Jurkat, Clone E6-1 (cell line): ENCODE results near the gene ESYT3.

Experiments used
- DNase-seq: peaks from one replicate; pipeline ENCODE4 v3.0.0-alpha.2; 2011; ENCODE audit warnings: low read depth, low spot score
- H3K4me3 ChIP-seq: 2 replicates; pipeline ENCODE4 v1.5.1; 2011; ENCODE audit warnings: mild to moderate bottlenecking, low read length, control low read depth, moderate library complexity

The ESYT3 gene

DNA sequence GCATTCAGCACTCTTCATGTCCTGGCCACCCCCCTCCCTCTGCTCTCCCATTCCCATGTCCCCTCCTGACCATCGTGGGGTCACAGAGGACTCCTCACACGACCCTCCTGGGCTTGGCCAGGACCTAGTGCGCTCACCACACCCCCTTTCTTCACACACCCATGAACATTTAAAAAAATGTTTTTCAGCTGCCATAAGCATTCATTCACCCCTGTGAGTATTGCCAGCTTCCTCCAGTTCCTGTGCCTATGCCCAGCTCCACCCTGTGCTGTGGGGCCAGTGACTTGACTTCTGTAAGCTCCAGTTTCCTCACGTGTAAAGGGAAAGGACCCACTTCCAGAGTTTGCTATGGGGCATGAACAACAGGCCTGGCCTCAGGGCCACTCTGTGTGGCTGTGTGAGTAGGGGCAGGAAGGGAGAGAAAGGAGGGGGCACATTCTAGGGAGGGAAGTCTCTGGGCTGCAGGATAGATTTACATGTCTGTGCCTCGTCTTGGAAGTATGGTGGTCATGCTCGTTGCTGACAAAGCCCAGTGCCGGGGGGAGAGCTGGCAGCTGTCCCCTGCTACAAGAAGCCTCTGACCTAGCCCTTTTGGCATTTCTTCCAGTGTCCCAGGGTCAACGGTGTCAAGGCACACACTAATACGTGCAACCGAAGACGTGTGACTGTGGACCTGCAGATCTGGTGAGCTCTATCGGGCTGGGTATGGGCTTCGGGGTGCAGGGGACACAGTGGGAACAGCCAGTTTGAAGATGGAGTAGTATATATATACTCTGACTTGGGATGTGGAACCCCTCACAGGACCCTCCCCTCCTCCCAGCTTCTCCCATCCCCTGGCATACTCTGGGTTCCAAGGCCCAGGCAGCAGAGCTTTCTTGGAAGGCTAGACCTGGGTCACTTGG lies 22.8 kb downstream of the ESYT3 start:
- no peak for DNase-seq
- H3K4me3 ChIP-seq, result no peak overlapping the region

DNA sequence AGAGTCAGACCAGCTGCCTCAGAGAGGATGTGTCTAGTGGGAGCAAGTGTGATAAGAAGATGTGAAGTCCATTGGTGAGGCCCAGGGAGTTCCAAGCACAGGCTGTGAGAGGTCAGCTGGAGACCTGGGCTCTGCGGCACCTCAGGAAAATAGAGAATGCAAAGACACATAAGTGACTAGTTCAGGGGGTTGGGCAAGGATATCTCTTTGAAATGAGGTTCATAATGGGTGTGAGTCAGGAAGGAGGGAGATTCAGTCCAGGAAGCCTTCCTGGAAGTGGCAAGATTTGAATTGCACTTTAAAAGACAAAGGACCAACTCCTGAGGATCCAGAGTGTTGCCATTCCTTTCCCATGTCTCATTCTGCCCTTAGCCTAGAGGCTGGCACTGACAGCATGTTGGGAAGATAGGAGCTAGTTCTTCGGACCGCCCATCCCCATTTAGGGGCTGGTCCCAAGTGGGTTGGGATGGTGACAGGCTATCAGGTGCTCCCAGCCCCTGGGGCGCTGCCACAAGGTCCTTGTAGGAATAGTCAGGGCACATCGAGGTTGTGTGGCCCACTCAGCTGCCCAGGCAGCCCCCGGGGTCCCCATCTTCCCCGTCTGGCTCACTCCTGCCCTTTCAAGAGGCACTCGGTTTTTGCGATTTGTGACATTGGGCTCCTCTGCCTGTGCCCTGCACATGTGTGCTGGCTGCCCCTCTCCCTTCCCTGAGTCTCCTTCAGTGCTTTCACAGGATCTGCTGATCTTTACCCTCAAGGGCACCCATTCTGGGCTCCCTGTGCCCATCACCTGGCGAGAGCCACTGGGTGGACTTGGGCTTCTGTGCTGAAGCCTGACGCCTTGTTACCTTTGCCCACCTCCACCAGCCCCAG lies 23.7 kb downstream of the ESYT3 start:
- no peak for DNase-seq
- H3K4me3 ChIP-seq, result no peak overlapping the region

DNA sequence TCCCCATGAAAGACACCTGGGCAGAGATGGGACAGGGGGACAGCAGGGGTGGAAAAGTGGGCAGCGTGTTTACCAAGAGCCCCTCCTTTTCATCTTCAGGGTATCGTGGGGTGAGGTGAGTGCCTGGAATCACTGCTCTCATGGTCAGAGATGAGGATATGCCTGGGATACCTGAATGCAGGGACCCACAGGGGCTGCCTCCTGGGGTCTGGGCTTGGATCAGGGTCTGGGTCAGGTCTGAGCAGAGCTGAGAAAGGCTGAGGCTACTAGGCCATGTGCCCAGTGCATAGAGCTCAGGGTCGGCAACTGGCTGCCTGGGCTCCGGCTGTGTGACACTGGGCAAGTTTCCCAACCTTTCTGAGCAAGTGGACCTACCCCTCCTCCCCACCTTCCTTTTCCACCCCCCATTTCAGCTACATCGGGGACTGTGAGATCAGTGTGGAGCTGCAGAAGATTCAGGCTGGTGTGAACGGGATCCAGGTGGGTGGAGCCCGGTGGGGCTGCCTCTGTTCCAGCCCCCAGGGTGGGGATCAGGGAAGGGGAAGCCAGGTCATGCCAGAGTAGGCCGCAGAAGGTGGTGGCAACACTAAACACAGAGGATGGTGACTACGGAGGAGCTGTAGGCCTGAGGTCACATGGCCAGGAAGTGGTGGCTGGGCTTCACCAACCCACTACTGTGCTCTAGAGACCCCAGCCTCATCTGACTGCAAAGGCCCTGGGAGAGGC lies 24.5 kb downstream of the ESYT3 start:
- H3K4me3 ChIP-seq, result no peak overlapping the region
- DNase-seq, result no peak

DNA sequence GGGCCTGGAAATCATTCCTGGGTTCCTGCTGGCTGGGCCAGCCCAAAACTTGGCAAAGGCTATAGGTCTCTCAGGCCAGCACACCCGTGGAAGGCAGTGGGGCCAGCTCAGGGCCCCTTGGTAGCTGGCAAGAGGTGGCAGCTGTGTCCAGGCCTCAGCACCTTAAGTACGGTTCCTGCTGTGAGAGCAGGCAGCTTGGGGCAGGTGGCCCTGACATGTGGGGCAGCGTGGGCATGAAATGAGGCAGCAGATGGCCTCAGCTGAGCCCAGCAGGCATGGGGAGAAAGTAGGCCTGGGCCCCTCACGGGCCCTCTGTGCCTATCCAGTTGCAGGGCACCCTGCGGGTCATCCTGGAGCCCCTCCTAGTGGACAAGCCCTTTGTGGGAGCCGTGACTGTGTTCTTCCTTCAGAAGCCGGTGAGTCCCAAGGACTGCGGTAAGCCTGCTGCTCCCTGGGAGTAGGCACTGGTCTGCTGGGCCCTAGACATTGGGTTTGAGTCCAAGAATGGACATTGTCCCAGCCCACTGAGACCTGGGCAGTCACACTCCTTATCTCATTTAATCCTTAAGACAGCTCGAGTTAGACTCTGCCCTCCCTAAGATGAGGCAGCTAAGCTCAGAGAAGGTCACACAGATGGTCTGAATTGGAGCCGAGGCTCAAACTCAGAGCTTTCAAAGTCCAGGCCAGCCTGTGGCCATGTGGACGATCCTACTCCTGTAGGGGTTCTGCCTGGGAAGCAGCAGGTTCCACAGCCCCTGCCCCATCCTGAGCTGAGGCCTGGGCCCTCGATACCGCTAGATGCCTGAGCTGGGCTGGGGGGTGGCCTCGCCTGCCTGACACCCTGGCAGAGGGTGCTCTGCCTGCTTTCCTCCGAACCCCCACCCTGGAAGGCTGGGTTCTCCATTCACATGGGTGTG lies 25.5 kb downstream of the ESYT3 start:
- no peak for DNase-seq
- H3K4me3 ChIP-seq, result no peak overlapping the region

DNA sequence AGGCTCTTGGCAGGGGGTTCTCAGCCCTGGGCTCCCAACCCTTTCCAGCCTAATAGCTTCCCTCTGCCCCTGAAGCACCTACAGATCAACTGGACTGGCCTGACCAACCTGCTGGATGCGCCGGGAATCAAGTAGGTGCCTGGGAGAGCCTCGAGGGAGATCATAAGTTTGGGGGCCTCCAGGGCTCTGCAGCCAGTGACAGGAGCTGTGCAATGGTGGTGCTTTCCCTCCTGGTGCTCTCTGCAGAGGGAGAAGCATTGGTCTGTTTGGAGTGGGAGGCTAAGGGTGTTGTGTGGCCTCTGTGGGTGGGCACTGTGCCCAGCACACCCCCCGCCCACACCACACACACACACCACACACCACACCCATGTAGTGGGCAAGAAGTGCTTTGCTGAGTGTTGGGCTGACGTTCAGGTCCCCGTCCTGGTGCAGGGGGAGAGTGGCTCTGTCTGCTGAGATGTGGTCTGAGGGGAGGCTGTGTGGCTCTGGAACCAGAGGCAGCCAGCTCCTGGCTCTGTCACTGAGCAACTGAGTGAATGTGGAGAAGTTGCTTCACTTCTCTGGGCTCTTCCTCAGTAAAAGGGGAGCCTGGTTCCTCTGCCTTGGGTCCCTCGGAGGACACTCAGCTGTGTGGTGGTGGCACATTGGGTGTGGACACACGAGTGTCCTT lies 26.3 kb downstream of the ESYT3 start:
- DNase-seq, result no peak

DNA sequence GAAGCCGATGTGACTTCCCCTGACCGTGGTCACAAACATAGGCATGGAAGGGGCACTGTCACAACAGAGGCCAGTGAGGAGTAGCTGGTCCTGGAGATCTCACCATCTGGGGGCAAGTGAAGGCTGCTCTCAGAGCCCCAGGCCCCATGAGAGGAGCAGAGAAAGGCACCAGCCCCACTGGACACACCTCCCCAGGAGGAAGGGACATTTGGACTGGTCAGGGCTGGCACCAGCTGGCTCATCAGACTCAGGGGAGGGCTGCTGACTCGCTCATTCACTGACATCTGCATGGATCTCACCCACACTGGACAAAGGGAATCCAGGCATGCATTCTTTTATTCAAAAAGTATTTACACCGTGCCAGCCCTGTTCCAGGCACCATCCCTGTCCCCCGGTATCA lies 26.8 kb downstream of the ESYT3 start:
- no peak overlapping the region for H3K4me3 ChIP-seq
- no peak for DNase-seq

More for the DNA sequence above, 26.3 kb downstream of the ESYT3 start:
- H3K4me3 ChIP-seq, result no peak overlapping the region

DNA sequence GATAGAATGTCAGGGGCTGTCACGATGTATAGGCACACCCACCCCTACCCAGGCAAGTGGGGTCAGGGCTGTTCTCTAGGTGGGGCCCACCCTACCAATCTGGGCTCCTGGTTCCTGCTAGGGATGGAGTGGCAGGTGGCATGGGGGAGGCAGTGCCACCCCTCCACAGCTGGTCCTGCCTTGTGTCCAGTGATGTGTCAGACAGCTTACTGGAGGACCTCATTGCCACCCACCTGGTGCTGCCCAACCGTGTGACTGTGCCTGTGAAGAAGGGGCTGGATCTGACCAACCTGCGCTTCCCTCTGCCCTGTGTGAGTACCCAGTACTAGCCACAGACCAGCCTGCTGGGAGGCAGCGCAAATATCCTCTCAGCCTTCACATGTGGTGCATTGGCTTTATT lies 27.5 kb downstream of the ESYT3 start:
- DNase-seq, result no peak
- H3K4me3 ChIP-seq, result no peak overlapping the region

DNA sequence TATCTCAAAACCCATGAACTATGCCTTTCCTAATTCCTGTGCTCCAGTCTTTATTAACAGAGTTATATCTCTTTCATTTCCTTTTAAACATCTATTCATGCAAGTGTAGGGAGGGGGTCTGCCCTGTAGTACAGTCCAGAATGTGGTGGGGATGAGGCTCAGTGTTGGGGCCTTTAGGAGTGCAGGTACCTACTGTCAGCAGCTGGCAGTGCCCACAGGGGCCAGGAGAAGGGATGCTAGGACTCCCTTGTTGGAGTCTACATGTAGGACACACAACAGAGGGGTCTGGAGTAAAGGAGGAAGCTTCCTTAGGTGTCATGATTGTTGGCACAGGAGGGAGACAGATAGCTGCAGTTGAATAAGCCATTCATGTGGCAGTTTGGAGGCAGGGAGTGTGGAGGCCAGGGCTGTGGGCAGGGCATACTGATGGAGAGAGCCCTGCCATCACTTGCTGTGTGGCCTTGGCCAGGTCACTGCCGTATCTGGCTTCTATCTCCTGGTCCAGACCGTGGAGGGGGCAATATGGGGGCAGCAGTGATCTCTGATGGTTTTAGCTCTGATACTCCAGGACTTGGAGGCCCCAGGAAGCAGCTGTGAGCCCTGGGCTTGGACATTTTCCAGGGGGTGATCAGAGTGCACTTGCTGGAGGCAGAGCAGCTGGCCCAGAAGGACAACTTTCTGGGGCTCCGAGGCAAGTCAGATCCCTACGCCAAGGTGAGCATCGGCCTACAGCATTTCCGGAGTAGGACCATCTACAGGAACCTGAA lies 29.5 kb downstream of the ESYT3 start:
- H3K4me3 ChIP-seq, result no peak overlapping the region
- no peak for DNase-seq

DNA sequence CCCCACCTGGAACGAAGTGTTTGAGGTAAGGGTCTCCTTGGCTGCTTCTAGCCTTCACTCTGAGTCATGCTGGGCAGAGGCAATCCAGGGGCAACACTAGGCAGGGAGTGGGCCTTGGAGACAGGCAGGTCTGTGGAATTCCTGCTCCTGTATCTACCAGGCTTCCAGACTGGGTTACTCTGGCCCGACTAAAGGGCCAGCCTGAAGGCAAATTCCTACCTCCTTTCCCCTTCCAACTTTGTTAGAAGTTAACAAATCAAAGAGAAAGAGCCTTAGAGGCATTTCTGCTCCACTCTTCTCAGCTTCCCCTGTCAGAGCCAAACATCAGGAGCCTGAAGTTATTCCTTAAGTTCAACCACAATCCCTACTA lies 30.1 kb downstream of the ESYT3 start:
- no peak for DNase-seq
- H3K4me3 ChIP-seq, result no peak overlapping the region

DNA sequence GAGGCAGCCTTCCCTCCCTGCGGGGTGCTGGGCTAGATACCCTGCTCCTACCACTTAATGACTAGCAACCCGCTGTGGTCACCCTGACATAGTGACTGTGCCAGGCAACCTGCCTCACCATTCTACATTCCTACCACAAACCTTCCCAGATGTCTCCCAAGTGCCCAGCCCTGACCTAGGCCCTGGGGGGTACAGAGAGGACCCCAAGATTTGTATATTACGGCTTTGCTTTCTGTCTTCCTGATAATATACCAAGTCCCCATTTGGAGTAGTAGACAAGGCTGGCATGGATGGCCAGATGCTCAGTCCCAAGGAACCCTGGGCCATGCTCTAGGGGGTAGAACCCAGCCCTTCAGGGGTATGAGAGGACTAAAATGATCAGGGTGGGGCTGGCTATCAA lies 31.0 kb downstream of the ESYT3 start:
- no peak overlapping the region for H3K4me3 ChIP-seq
- no peak for DNase-seq

DNA sequence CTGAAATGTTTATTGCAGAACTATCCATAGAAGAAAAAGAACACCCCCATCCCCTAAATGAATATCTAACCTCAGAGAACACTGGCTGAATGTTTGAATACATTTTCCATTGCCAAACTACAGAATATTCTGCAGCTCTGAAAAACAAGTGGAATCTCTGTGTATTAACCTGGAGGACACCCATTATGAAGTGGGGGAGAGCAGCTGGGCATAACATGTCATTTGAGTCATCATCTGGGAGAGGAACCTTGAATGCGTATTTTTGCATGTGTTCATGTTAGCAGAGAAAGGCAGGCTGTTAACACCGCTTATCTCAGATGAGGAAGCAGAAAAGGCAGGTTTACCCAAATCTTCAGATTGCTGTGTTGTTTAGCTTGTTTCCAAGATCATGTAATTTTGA lies 31.5 kb downstream of the ESYT3 start:
- DNase-seq, result no peak
- H3K4me3 ChIP-seq, result no peak overlapping the region

DNA sequence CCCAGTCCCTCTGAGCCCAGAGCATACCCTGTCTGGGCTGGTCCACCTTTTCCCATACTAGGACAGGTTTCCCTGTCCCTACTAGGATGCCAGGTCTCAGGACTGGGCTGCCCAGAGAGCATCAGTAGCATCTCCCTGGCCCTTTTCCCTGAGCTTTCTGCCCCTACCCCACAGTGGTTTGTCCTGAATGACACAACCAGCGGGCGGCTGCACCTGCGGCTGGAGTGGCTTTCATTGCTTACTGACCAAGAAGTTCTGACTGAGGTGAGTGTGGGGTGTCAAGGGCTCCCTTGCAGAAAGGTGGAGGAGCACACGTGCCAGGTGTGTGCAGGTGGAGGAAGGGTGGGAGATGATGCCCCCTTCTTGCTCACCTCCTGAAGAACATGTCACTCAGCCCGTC lies 33.5 kb downstream of the ESYT3 start:
- no peak overlapping the region for H3K4me3 ChIP-seq
- no peak for DNase-seq

DNA sequence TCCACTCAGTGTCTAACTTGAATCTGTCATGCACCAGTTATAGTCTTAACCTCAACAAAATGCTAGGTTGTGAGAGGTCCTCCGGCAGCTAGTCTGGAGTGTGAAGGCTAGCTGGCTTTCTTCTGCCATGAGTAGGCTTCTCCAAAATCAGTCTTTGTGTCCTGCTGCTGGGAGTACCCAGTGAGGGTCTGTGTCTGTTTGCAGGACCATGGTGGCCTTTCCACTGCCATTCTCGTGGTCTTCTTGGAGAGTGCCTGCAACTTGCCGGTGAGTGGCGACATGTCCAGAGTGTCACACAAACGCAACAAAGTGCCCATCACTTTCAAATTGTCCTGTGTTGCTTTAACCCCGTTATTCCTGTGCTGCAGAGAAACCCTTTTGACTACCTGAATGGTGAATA lies 34.0 kb downstream of the ESYT3 start:
- no peak overlapping the region for H3K4me3 ChIP-seq
- no peak for DNase-seq

DNA sequence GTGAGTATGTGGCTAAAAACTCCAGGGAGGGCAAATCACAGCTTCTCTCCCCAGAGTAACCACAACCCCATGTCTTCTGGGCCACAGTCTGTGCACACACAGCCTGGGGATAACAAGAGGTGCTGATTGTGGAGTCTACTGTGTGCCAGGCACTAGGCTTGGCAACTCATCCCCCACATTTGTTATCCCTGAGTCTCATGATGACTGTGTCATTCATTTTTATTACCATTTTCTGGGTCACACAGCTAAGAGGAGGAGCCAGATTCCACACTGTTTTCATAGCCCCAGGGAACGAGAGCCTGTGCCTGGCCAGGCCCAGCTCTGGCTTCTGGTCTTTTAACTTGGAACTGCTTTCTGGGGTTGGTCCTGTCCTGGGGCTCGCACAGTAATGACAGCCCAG lies 34.5 kb downstream of the ESYT3 start:
- no peak for DNase-seq
- no peak overlapping the region for H3K4me3 ChIP-seq

DNA sequence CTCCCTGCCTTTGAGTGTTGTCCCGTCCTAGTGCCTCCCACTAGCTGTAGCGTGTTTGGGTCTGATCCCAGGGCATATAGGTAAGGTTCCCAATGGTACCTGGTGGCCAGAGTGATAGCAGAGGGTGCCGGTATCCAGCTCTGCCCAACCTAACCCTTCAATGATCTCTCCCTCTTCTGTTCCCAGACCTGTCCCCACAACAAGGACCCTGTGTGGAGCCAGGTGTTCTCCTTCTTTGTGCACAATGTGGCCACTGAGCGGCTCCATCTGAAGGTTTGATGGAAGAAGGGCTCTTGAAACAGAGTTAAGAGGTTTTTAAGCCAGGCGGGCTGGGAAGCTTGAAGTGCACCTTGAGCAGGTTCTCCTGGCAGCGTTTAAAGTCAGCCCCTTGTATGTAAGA lies 35.5 kb downstream of the ESYT3 start:
- no peak overlapping the region for H3K4me3 ChIP-seq
- DNase-seq, result no peak

DNA sequence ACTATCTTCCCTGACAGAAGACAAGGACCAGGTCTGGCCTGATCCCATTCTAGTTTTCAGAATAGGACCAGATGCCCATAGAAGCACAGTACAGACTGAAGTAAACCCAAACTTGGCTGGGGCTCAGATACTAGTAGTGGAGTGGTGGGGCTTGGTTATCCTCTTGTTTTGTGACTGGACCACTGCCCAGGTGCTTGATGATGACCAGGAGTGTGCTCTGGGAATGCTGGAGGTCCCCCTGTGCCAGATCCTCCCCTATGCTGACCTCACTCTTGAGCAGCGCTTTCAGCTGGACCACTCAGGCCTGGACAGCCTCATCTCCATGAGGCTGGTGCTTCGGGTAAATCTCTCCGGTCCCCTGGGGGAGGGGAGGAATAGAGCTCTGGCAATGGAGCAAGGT lies 36.3 kb downstream of the ESYT3 start:
- no peak for DNase-seq
- no peak overlapping the region for H3K4me3 ChIP-seq

DNA sequence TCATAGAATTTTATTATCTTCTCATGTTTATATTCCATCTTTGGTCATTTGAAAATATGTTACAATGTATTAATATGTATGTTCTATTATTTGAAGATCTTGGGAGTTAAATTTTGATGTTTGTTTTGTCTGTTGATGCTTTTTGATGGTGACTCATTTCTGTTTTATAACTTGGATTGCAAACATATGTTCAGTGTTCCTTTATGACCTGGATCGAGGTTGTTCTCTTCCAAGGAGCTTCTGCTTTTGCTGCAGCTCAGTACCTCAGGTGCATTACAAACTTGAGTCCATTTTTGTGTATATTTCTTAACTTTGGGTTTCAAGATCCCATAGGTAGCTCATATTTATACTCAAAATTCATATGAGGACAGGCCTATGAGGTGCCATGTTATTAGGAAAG lies 37.1 kb downstream of the ESYT3 start:
- no peak for DNase-seq
- H3K4me3 ChIP-seq, result no peak overlapping the region
